Iris pigment epithelial cell (primary cell): ENCODE data around the gene TCOF1.

Experiments
- DNase-seq: peaks from one replicate; pipeline ENCODE4 v3.0.0-alpha.2; 2011; ENCODE audit warnings: low read depth

The TCOF1 gene

DNA sequence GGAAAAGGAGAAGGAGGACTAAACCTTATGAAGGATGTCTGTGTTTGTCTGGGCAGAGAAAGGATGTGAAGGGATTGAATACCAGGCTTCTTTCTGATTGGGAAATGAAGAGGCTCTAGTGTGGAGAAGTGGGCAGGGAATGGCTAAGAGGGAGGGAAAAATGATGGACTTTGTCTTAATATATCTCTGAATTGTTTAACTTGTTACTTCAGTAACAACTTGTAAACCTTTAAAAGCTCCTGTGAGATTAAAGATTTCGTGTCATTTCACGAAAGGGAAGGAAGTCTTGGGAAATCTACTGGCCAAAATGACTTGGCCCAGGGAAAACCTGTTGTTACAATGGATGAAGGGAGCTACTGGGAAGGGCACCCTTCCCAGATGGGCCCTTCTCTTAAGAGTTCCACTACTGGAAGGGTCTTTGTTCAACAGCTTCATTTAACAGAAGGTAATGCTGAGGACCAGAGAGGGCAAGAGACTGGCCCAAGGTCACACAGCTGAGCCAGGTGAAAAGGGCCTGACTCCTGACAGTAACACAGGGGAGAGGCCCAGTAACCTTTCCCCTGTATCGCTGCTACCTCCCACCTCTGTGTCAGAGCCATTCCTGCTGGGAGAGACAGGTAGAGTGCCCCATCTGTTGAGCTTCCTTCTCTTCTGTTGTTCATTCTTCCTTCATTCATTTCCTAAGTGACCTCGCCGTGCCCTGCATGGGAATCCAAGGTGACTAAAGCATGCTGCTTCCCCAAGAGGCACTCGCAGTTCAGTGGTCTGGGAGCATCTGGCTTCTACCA lies 5.1 kb upstream of the TCOF1 start:
- no peak for DNase-seq

DNA sequence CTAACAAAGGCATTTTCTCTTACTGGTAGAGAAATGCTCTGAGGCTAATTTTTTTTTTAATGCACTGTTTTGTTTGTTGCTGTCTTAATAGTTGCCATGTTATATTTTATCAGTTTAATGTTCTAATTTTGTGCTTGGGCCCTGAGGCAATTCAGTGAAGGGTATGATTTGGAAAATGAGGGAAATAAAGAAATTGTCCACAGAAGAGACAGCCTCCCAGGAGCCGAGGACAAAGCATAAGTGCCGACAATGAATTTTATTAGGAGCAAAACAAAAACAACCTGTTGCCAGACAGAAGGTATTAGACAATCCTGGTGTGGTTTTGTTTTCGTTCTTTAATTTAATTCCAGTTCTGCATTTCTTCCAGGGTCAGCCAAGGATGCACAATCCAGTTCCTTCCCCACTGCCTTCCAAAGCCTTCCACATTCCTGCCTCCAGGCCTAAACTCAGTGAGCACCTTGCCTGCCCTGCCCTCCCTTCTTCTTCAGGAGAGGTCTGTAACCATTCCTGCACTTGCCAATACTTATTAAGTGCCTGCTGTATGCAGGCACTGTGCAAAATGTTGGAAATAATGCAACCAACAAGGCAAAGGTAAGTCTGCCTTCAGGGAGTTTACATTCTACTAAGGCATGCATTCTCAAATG lies 4.3 kb upstream of the TCOF1 start:
- no peak for DNase-seq

DNA sequence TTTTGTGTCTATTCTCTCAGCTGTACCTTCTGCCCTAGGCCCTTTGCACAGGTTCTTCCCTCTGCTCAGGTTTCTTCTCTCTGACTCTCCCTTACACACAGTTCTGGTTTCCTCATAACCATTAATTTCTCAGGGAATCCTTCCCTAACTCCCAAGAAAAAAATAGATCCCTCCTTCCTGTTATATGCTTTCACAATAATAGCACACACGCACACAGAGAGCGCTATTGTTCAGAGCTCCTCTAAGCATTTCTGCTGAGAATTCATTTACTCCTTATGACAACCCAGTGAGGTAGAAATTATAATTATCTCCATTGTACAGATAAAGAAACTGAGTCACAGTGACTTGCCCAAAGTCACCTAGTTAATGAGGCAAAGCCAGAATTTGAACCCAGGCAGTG lies 1.7 kb upstream of the TCOF1 start:
- DNase-seq, result no peak

DNA sequence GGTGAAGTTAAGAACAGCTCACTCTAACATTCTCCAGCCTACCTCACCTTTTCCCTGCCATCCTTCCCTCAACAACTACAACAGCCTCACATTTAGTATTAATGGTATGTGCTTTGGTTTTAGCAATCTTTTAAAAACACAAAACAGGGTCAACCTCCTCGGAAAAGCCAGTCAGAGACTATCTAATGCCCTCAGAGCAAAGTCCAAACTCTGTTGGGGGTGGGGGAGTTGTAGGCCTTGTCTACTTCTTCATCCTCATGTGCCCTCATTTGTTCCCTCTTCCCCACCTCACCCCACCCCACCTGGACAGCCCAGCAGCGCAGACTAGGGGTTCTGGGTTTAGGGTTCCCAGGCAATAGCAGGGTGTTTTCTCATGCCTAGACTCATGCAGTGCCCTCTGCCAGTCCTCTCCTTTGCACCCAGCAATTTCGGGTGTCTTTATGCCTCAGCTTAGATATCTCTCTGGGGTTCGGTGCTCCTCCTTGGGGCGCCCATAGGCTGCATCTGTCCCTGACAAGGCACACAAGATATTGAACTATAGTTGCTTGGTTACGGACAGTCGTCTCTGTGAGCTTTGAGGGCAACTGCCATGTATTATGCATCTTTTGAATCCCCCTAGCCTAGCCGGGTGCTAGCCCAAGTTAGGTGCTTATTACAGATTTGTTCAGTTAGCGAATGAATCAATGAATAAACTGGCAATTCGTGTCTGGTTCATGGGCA lies 762 bp upstream of the TCOF1 start:
- no peak for DNase-seq

DNA sequence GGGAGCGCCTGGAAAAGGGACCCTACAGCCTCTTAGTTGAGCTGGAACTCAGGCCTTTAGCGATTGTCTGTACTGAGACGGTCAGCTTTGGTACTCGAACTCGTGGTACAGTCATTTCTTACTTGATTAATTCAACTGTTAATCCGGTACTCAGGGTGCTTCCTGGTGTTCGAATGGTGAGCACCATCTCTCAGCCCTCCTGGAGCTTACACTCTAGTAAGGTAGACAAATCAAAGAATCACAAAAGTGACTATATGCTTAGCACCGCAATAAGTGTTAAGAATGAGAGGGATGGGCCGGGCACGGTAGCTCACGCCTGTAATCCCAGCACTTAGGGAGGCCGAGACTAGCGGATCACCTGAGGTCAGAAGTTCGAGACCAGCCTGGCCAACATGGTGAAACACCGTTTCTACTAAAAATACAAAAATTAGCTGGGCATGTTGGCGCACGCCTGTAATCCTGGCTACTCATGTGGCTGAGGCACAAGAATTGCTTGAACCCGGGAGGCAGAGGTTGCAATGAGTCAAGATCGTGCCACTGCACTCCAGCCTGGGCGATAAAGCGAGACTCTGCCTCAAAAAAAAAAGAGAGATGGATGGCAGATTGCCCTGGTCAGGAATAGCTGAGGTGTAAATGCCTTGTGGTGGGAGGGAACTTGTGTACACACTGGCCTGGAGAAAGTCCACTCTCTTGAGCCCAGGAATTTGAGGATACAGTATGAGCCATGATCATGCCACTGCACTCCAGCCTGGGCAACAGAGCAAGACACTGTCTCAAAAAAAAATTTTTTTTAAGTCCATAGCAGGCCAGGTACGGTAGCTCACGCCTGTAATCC lies 981 bp downstream of the TCOF1 start:
- DNase-seq, result peak; percentile 8

DNA sequence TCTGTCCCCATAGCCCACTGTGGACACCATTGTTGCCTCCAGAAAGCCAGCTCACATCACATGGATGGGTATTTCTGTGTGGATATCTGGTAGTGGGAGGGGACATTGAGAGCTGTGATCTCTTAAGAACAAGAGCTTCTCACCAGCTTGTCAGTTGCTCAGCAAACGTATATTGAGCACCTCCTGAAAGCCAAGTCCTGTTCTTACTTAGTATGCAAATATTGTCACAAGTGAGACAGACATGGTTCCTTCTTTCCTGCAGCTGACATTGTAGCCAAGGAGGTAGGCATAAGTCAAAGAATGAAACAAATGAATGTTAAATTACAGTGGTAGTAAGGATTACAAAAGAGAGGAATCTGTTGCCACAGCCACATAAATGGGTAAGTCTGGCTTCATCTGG lies 3.8 kb downstream of the TCOF1 start:
- DNase-seq, result no peak

DNA sequence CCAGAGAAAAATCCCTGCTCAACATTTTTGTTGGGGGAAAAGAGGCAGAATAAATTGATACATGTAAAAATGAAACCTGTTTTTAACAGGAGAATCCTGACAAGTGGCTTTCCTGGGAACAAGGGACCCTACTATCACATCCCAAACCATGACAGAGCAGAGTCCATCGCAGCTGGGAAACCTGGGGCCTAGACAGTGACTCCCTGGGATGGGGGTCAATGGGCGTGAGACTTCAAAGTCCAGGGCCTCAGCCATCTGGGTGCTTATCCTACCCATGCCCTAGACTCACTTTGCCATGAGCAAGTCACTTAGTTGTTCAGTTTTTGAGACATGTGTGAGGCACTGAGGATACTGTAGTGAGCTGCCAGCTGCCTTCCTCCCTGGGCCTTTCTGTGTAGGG lies 5.7 kb downstream of the TCOF1 start:
- no peak for DNase-seq

DNA sequence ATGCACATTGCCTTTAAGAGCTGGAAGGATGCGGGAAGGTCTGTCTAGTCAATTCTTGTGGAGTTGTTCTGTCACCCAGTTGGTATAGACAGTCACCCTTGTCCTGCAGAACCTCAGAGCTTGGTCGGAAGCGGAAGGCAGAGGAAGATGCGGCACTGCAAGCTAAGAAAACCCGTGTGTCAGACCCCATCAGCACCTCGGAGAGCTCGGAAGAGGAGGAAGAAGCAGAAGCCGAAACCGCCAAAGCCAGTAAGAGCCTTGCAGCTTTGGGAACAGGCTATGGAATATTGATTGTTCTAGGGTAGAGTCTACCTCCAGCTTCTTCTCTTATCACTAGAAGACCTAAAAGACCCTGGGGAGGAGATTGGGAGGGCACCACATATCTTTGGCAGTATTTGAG lies 6.5 kb downstream of the TCOF1 start:
- no peak for DNase-seq

DNA sequence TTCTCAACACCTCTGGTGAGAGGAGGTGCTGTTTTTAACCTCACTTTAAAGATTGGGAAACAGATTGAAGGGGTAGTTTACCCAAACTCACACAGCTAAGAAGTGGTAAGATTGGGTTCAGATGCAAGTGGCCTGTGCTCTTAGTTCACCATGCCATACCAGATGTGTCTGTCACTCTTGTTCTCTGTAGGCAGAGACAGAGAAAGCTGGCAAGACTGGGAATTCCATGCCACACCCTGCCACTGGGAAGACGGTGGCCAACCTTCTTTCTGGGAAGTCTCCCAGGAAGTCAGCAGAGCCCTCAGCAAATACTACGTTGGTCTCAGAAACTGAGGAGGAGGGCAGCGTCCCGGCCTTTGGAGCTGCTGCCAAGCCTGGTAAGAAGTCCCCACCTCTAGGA lies 11.0 kb downstream of the TCOF1 start:
- DNase-seq, result no peak

DNA sequence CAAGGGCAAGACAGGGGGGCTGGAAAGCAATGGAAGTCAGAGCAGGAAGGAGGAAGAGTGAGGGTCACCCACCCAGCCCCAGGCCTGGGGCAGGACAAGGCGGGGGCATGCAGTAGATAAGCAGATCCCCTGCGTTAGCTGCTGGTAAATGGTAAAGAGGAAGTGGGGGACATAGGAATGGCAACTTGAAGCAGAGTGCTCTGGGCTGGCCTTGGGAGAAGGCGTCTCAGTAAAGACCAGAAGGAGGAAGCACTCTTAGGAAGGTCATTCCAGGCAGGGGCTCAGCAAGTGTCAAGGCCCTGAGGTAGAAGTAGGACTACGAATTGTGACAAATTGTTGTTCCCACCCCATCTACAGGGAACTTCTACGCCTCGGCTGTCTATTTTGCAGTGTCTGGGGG lies 15.1 kb downstream of the TCOF1 start:
- DNase-seq, result no peak

DNA sequence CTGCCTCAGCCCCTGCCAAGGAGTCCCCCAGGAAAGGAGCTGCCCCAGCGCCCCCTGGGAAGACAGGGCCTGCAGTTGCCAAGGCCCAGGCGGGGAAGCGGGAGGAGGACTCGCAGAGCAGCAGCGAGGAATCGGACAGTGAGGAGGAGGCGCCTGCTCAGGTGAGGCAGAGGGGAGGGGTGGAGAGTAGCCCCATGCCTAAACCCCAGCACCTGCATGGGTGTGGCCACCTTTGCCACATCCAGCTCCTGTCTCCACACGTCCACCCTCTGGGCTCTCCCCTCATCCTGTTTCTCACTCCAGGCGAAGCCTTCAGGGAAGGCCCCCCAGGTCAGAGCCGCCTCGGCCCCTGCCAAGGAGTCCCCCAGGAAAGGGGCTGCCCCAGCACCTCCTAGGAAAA lies 17.2 kb downstream of the TCOF1 start:
- no peak for DNase-seq

DNA sequence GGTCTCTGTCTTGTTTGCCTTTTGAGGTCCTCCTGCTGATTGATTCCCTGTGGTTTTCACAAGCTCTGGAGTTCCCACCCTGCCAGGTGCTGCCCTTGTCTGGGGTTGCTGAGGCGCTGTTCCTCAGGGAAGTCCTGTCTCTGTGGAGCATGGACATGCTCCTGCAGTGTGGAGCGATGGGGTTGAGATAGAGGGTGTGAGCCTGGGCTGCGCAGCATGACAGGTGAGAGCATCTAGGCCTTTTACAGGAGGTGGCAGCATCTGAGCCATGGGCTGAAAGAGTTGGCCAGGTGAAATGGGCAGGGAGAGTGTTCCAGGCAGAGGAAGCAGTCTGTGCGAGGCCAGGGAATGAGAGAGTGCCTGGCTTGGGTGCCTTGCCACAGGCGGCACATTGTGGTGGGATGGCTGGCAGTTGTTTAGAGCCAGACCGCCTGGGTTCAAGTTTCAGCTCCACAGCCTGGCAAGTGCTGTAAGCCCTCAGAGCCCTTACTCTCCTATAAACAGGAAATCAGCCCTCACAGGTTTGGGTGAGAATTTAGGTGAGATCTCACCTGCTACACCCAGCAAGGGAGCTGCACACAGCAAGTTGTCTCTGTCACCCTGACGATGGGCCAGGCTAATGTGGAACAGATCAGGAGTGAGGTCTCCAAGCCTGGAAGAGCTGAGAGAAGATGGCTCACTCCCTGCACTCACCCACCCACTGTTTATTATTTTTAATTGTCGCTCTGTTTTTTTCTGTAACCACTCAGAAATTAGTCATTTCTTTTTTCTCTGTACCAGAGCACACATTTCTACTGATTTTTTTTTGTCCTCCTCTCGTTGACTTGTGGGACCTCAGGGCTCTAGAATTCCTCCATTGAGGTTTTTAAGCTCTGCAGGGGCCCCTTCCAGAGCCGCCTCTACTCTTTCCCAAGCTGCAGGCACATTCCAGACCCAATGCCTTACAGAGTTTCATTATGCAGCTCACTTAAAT lies 19.6 kb downstream of the TCOF1 start:
- peak; percentile 40 for DNase-seq

DNA sequence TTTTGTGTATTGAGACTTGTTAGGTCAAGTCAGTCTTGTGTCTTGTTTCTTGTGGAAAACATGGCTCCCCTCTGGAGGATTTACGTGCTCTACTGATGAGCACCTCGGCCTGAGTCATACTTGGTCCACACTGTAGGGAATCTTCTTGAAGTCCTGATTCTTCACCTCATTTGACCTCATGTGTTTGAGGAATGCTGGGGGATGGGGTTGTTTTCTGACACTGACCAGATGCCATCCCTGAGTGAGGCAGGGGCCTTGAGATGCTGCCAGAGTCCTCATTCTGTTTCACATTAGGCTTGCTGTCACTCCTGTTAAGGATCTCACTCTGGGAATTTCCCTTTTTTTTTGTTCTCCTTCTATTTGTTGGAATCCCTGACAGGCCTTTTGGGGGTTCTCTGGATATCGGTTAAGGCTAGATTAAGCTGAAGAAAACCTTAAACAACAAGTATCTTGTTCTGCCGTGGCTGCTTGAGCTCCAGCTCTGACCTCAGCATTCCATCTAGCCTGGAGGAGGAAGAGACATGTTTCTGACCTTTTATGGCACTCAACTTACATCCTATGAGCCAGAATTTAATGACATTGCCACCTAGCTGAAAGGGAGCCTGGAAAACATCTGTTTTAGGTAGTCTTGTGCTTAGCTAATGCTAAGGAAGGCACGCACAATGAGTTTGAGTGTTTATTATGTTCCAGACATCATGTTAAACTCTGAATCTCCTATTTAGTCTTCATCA lies 20.6 kb downstream of the TCOF1 start:
- peak; percentile 97 for DNase-seq

DNA sequence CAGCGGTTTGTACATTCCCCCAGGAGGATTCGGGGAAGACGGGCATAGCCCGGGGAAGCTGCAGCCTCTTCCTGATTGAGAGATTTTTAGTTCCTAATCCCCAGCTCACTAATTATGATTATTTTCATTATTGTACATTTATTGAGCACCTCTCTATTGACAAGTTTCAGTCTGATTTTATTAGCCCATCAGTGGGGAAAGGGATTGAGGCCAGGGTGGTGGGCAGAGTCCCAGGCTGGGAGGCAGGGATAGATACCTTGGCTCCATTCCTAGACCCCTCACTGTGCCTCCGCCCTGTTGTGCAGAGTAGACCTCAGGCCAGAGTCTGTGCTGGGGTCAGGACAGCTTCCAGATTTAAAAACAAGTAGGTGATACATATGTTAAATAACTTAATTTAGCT lies 27.2 kb downstream of the TCOF1 start:
- DNase-seq, result no peak

DNA sequence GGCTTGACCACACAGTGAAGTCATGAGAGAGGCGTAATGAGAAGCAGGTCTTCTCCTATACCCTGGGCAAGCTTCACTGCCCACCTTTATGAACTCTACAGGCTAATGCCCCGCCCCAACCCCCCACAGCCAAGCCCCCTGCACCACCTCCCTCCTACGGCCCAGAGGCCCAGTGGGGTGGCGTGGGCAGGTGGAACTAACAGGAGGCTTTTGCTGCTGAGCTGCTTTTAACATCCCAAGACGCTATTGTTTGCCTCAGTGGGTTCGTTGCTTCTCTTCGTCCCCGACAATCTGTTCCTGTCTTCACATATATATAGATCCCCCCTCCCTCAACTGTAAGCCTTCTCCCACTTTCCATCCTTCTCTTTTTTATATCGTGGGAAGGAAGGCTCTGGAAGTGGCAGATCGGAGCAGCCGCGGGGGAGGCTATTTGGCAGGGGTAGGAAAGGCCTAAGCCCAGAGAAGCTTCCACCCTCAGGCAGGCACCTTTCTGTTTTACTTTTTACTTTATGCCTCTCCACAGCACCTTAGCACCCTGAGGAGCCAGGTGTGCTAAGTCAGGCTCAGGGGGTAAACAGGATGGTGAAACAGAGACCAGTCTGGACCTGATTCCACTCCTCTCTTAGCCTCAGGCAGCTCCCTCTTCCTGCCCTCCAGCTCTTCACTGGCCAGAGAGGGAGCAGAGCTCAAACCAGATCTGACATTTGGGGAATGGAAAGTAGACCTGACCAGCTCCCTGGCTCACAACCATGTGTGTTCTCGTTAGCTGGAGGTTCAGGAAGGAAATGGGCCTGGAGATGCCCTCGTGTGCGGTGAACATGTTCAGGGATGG lies 28.7 kb downstream of the TCOF1 start:
- no peak for DNase-seq

DNA sequence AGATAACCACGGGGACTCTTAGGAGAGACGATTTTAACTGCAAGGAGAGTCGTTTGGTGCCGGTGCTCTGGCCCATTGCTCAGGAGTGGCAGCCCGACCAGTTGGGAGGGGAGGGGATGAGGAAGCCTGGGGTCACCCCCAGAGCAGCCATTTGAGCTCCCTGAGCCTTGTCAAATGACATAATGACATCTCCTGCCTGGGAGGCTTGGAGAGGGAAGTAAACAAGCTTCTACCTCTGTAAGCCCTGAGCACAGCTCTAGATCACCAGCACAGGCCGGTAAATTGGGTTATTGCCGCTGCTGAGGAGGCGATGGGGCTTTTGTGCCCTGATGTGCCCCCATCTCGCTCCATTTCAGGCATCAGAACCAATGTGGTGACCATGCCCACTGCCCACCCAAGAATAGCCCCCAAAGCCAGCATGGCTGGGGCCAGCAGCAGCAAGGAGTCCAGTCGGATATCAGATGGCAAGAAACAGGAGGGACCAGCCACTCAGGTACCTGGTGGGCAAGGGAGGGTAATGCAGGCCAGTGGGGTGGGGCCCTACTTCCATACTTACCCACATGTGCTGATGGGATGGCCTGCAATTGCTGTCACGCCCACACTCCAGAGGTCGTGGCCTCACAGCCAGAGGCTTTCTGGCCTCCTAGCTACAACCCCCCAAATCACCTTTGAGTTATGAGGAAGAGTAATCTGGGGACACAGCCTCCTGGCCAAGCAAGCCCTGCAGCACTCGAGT lies 32.2 kb downstream of the TCOF1 start:
- no peak for DNase-seq

DNA sequence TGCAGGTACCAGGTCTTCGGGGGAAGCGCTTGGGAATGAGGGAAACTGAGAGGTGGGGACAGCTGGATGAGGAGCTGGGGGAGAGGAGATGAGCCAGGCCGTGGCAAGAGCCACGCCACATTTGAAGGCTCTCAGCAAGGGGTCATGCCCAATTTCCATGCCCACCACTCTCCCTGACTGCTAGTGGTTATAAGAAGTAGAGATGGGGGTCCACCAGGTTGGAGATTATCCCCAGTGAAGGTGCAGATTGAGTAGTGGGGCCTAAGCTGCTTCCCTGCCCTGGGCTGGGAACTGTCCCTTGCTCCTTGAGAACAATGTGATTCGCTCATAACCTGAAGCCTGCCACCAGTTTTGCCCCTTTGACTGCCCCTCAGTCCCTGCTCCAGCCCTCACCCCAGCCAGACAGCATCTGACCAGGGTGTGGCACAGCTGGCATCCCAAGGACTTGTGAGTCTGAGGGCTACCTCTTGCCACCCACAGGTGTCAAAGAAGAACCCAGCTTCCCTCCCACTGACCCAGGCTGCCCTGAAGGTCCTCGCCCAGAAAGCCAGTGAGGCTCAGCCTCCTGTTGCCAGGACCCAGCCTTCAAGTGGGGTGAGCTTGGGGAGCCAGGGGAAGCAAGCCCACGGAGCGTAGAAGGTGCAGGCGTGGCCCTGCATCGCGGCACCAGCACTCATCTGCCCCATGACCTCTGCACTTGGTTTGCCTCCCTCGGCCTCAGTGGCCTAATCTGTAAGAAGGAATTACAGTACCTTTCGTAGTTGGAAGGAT lies 33.8 kb downstream of the TCOF1 start:
- DNase-seq, result no peak

DNA sequence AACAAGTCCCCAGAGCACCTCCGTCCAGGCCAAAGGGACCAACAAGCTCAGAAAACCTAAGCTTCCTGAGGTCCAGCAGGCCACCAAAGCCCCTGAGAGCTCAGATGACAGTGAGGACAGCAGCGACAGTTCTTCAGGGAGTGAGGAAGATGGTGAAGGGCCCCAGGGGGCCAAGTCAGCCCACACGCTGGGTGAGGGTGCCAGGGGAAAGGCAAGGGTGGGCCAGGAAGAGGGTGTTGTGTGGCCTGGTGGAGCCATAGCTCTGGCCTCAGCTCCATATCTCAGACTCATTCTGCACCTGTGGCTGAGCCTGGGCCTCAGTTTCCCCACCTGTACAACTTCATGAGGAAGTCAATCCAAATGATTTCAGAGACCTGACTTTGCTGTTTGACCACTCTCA lies 34.5 kb downstream of the TCOF1 start:
- DNase-seq, result no peak
